H1 (cell line): Measurements from ENCODE around the gene SPCS1. TPM values are rescaled to one million over a fixed set of nuclear protein-coding genes. Genes with fewer than 3 reads are reported as not detected.

Source experiments
- CTCF ChIA-PET: fragments of 300-600 bp; sonication (Branson Sonifier 250); formaldehyde crosslinking; loops from one replicate; lab custom pipeline; 2021; ENCODE audit not compliant: partially characterized antibody; lab: Charles Lee
- POLR2A ChIA-PET: fragments of 300-600 bp; sonication (Branson Sonifier 250); formaldehyde crosslinking; loops from one replicate; lab custom pipeline; 2021; ENCODE audit warnings: inconsistent platforms; ENCODE audit not compliant: partially characterized antibody; lab: Charles Lee
- DNase-seq, 2 experiments: peaks; one replicate each; pipeline versions ENCODE4 v3.0.0 to v3.0.0-alpha.2; 2010 to 2022; ENCODE audit warnings: low spot score in 2 of 2, low read depth in 1 of 2, mixed read lengths in 1 of 2
- FAIRE-seq: peaks from 2 replicates; lab custom pipeline; 2011; peaks lifted over from hg19 to GRCh38; lab: Jason Lieb, UNC
- H2AFZ ChIP-seq: 2 replicates; pipeline ENCODE4 v1.8.1; 2012; ENCODE audit warnings: low read length, inconsistent platforms
- H2AK5ac ChIP-seq: 2 replicates; pipeline ENCODE4 v1.6.1; 2013; ENCODE audit warnings: low read depth, low read length
- H2BK120ac ChIP-seq: replicated peaks from 2 replicates; pipeline ENCODE3; 2013; ENCODE audit warnings: low read depth, low read length, inconsistent platforms
- H2BK12ac ChIP-seq: 2 replicates; pipeline ENCODE4 v1.6.1; 2013; ENCODE audit warnings: low read depth, low read length
- H2BK15ac ChIP-seq: 2 replicates; pipeline ENCODE4 v1.6.1; 2013; ENCODE audit warnings: low read length
- H2BK20ac ChIP-seq: 2 replicates; pipeline ENCODE4 v1.6.1; 2013; ENCODE audit warnings: low read length
- H2BK5ac ChIP-seq: 2 replicates; pipeline ENCODE4 v1.6.1; 2013; ENCODE audit warnings: low read depth, low read length
- H3K14ac ChIP-seq: 2 replicates; pipeline ENCODE4 v1.6.1; 2013; ENCODE audit warnings: inconsistent platforms; ENCODE audit not compliant: insufficient read length
- H3K18ac ChIP-seq: 2 replicates; pipeline ENCODE4 v1.6.1; 2013; ENCODE audit warnings: low read length; ENCODE audit errors: extremely low read depth
- H3K23ac ChIP-seq: 2 replicates; pipeline ENCODE4 v1.6.1; 2013; ENCODE audit warnings: inconsistent platforms; ENCODE audit not compliant: insufficient read length
- H3K23me2 ChIP-seq: 2 replicates; pipeline ENCODE4 v1.6.1; 2013; ENCODE audit warnings: low read depth, low read length
- H3K27ac ChIP-seq: 2 replicates; pipeline ENCODE4 v1.6.1; 2011; ENCODE audit warnings: low read depth, low read length, inconsistent platforms
- H3K27me3 ChIP-seq, 4 experiments: replicated peaks in 1 of 4; 1 replicate in 1 of 4; 2 replicates in 3 of 4; pipeline versions ENCODE4 v1.6.1 to v1.8.1; 2011 to 2013; ENCODE audit warnings: low read length in 3 of 4, mild to moderate bottlenecking in 3 of 4, inconsistent platforms in 2 of 4, mixed read lengths in 2 of 4, moderate library complexity in 1 of 4; ENCODE audit not compliant: control insufficient read depth in 3 of 4, insufficient read depth in 3 of 4; ENCODE audit errors: extremely low read depth in 1 of 4
- H3K36me3 ChIP-seq, 4 experiments: 2 replicates each; pipeline versions ENCODE4 v1.6.1 to v1.8.1; 2011 to 2013; ENCODE audit warnings: mild to moderate bottlenecking in 4 of 4, low read length in 3 of 4, moderate library complexity in 2 of 4, control low read depth in 1 of 4, inconsistent platforms in 1 of 4; ENCODE audit not compliant: insufficient read depth in 4 of 4, control insufficient read depth in 2 of 4
- H3K4ac ChIP-seq: replicated peaks from 2 replicates; pipeline ENCODE3; 2013; ENCODE audit warnings: low read length, low read depth, mixed read lengths, inconsistent platforms; ENCODE audit not compliant: insufficient read length
- H3K4me1 ChIP-seq, 4 experiments: replicated peaks in 1 of 4; 1 replicate in 1 of 4; 2 replicates in 3 of 4; pipeline versions ENCODE4 v1.6.1 to v1.8.1; 2011 to 2013; ENCODE audit warnings: low read length in 3 of 4, inconsistent platforms in 2 of 4, mixed read lengths in 1 of 4; ENCODE audit not compliant: insufficient read depth in 4 of 4, control insufficient read depth in 3 of 4
- H3K4me2 ChIP-seq, 2 experiments: 2 replicates each; pipeline versions ENCODE4 v1.6.1 to v1.8.1; 2011 to 2013; ENCODE audit warnings: low read depth in 2 of 2, low read length in 2 of 2, control low read depth in 1 of 2, inconsistent platforms in 1 of 2, mild to moderate bottlenecking in 1 of 2; ENCODE audit not compliant: insufficient read depth in 1 of 2
- H3K4me3 ChIP-seq, 4 experiments: fragments of 200-600, 300-600 bp in 1 of 4; sonication (generic), shearing (Covaris generic), sonication (Bioruptor Twin) in 1 of 4; 2 replicates each; pipeline versions ENCODE4 v1.5.1 to v1.8.1; 2011 to 2016; ENCODE audit warnings: low read length in 4 of 4, low read depth in 3 of 4, control low read depth in 2 of 4, inconsistent platforms in 2 of 4, mild to moderate bottlenecking in 2 of 4, mixed read lengths in 1 of 4, moderate library complexity in 1 of 4; ENCODE audit not compliant: insufficient read depth in 2 of 4; ENCODE audit errors: extremely low read depth in 1 of 4
- H3K56ac ChIP-seq: replicated peaks from 2 replicates; pipeline ENCODE3; 2013; ENCODE audit warnings: low read depth, mild to moderate bottlenecking, mixed read lengths, low read length, inconsistent platforms; ENCODE audit not compliant: insufficient read length
- H3K79me1 ChIP-seq: 2 replicates; pipeline ENCODE4 v1.6.1; 2013; ENCODE audit warnings: low read depth, low read length, control low read depth
- H3K79me2 ChIP-seq, 2 experiments: 2 replicates each; pipeline versions ENCODE4 v1.6.1 to v1.8.1; 2012 to 2013; ENCODE audit warnings: low read length in 2 of 2, mild to moderate bottlenecking in 2 of 2, inconsistent platforms in 1 of 2; ENCODE audit not compliant: insufficient read depth in 2 of 2, control insufficient read depth in 1 of 2
- H3K9ac ChIP-seq, 4 experiments: replicated peaks in 1 of 4; 1 replicate in 1 of 4; 2 replicates in 3 of 4; pipeline versions ENCODE4 v1.6.1 to v1.8.1; 2011 to 2013; ENCODE audit warnings: low read depth in 3 of 4, low read length in 3 of 4, control low read depth in 2 of 4, mild to moderate bottlenecking in 2 of 4, moderate library complexity in 2 of 4, inconsistent platforms in 1 of 4; ENCODE audit errors: extremely low read depth in 1 of 4
- H3K9me3 ChIP-seq, 2 experiments: 2 replicates each; pipeline versions ENCODE4 v1.6.1 to v1.8.1; 2012 to 2013; ENCODE audit warnings: mild to moderate bottlenecking in 2 of 2, moderate library complexity in 2 of 2, control low read depth in 1 of 2, inconsistent platforms in 1 of 2, low read depth in 1 of 2, low read length in 1 of 2, mixed read lengths in 1 of 2; ENCODE audit not compliant: insufficient read depth in 2 of 2
- H4K20me1 ChIP-seq, 2 experiments: replicated peaks in 1 of 2; 2 replicates each; pipeline versions ENCODE3 to v1.8.1; 2011 to 2013; ENCODE audit warnings: inconsistent platforms in 2 of 2, low read length in 2 of 2, mild to moderate bottlenecking in 1 of 2; ENCODE audit not compliant: insufficient read depth in 2 of 2, control insufficient read depth in 1 of 2
- H4K5ac ChIP-seq: 2 replicates; pipeline ENCODE4 v1.6.1; 2013; ENCODE audit warnings: low read length, low read depth, mixed read lengths, inconsistent platforms; ENCODE audit not compliant: insufficient read length
- H4K8ac ChIP-seq: 2 replicates; pipeline ENCODE4 v1.8.0; 2013; ENCODE audit warnings: mild to moderate bottlenecking, moderate library complexity, low read length, inconsistent platforms; ENCODE audit not compliant: insufficient read depth; ENCODE audit errors: extremely low read depth
- H4K91ac ChIP-seq: replicated peaks from 2 replicates; pipeline ENCODE3; 2013; ENCODE audit warnings: low read length, mixed read lengths, inconsistent platforms; ENCODE audit not compliant: insufficient read length
- ASH2L ChIP-seq: fragments of 200-600, 300-600 bp; sonication (generic); IDR thresholded peaks from one replicate; pipeline ENCODE4 v1.7.1; 2017; ENCODE audit warnings: low read length
- RNF2 ChIP-seq: fragments of 200-900, 300-1000 bp; sonication (generic); IDR thresholded peaks from 2 replicates; pipeline ENCODE4 v1.7.1; 2016; ENCODE audit warnings: borderline replicate concordance, low read depth, mild to moderate bottlenecking, antibody characterized with exemption, low read length; ENCODE audit not compliant: poor library complexity, severe bottlenecking; ENCODE audit errors: missing control alignments
- SP1 ChIP-seq: IDR thresholded peaks from 2 replicates; pipeline ENCODE4 v1.6.1; 2011; ENCODE audit warnings: low read depth, low read length
- WGBS, 2 experiments: shearing (Covaris generic) in 1 of 2; methylation state at CpG; one replicate each; pipeline versions ENCODE4 v1.1.6 to v1.1.7; 2013 to 2015; ENCODE audit warnings: low lambda C conversion rate in 2 of 2, mixed read lengths in 2 of 2, inconsistent platforms in 1 of 2, low coverage in 1 of 2, missing lambda C conversion rate in 1 of 2; ENCODE audit not compliant: insufficient replicate concordance in 2 of 2, insufficient coverage in 1 of 2, insufficient read length in 1 of 2; ENCODE audit errors: extremely low coverage in 1 of 2, missing lambda C conversion rate in 1 of 2; 5-methylcytosine and 5-hydroxymethylcytosine counted together
- long read RNA-seq, 2 experiments: library from RNA in 1 of 2; library from capped mRNA in 1 of 2; stranded (forward); transcript quantifications; one replicate each; pipeline ENCODE4 v2.0.0, GENCODE V29; 2021; ENCODE audit warnings: inconsistent platforms in 1 of 2
- polyA minus RNA-seq, 3 experiments: library from RNA; depleted of rRNA, polyadenylated mRNA; stranded (reverse); fragments of >200 nt; gene quantifications; 1 replicate in 2 of 3; 2 replicates in 1 of 3; pipeline ENCODE4 v1.2.3, GENCODE V29; 2011
- polyA plus RNA-seq, 7 experiments: library from polyadenylated mRNA; depleted of rRNA in 3 of 7; stranded (reverse) in 5 of 7; unstranded in 2 of 7; fragments of >200 nt in 5 of 7; fragments of 200-250 nt in 2 of 7; gene quantifications; 1 replicate in 5 of 7; 2 replicates in 1 of 7; 4 replicates in 1 of 7; pipeline versions ENCODE4 v1.2.1 to v1.2.3, GENCODE V29; 2011 to 2013; ENCODE audit warnings: missing spikeins in 2 of 7, mixed read lengths in 2 of 7
- total RNA-seq: library from RNA; stranded (reverse); fragmentation: NEBNext Ultra II Directional; extraction: Animal tissue kit (Norgen Biotek cat#: 25700); gene quantifications from 2 replicates; pipeline ENCODE4 v1.2.1, GENCODE V29; 2021
- TF ChIP-seq, protein P1 (sequence below): IDR thresholded peaks from 2 replicates; pipeline ENCODE4 v1.6.1; 2011; ENCODE audit warnings: low read depth, mild to moderate bottlenecking, low read length; ENCODE audit not compliant: insufficient read depth
- TF ChIP-seq, protein P2 (sequence below): IDR thresholded peaks from 2 replicates; pipeline ENCODE4 v1.6.1; 2012; ENCODE audit warnings: inconsistent platforms

Gene SPCS1
- total RNA-seq (102 and 104 TPM in 2 replicates), polyA plus RNA-seq (2011; rRNA removed) (185 and 191 TPM in 2 replicates), polyA minus RNA-seq (2011; rRNA and poly(A)+ RNA removed) (44.5 and 44.8 TPM in 2 replicates)
- 116 TPM for polyA plus RNA-seq (2011; cell fraction: cytosol; rRNA removed)
- 41.6 TPM for polyA plus RNA-seq (2011; cell fraction: nucleus; rRNA removed)
- polyA plus RNA-seq (2012, experiment 1 of 2) = 101 to 107 TPM (median 105 TPM) in 4 replicates
- 190 TPM for polyA plus RNA-seq (2012, experiment 2 of 2)
- polyA plus RNA-seq (2013, experiment 1 of 2) = 160 TPM
- 193 TPM for polyA plus RNA-seq (2013, experiment 2 of 2)
- 84.5 TPM for polyA minus RNA-seq (2011; cell fraction: cytosol; rRNA and poly(A)+ RNA removed)
- polyA minus RNA-seq (2011; cell fraction: nucleus; rRNA and poly(A)+ RNA removed) = 26.5 TPM
- long read RNA-seq, experiment 1, full-length matches to known transcripts = 193 of 238 reads
- long read RNA-seq, experiment 1, partial matches to known transcripts = 19 of 238 reads
- long read RNA-seq, experiment 1, other reads (novel, unspliced or antisense) = 26 of 238 reads
- long read RNA-seq, experiment 2, full-length matches to known transcripts = 148 of 158 reads
- long read RNA-seq, experiment 2, partial matches to known transcripts = 5 of 158 reads
- long read RNA-seq, experiment 2, other reads (novel, unspliced or antisense) = 5 of 158 reads

DNA sequence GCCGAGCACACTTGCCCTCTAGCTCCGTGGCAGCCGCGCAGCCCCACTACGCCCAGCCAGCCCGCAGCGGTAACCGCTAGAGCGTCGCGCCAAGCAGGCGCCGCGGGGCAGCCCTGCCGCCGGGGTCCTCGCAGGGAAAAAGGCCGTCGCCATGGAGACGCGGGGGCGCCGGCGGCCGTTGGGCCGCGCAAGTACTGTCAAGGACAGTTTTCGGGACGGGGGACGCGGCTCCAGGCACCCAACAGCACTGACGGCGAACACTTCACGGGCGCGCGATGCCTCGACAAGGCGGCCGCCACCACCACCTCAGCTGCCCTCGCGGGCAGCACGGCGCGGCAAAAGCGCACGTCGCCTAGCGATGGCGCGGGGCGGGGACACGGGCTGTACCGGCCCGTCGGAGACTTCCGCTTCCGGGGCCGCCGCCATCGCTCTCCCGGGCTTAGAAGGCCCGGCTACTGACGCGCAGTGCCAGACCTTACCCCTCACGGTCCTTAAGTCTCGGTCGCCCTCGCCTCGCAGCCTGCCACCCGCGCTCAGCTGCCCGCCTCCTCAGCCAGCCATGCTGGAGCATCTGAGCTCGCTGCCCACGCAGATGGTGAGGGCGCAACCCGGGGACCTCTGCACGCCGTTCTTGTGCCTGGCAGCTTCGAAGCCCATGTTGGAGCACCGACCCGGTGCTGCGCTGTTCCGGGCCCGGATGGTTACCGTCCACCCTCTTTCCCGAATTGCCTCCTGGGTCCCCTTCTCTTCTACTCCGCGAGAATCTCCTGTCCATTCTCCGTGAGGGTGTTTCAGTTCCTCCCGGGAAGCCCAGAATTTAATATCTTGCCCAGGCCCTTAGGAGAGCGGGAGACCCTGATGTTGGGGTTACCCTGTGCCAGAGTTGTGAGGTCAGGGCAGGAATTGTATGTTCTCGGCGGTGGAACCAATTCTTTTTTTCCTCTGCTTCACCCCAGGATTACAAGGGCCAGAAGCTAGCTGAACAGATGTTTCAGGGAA, at the start of gene SPCS1, which contains the start of gene GLT8D1:
TSS of gene SPCS1 (plus strand) at position 419 of the 999 bp plus-strand sequence. CDS start at position 560, 141 bp downstream.
TSS of gene GLT8D1 (minus strand) at position 104 of the 999 bp plus-strand sequence. CDS start 5,331 bp downstream, outside the sequence.
- Histone ChIP-seq H2BK120ac (no peak within 1 kb of the TSS), H4K5ac (peak within 1 kb of the TSS; percentile 82), H2BK12ac (no peak within 1 kb of the TSS), H3K4me1 (peaks cover 0 to 5% (median 2%) of the 10 kb centered on the region in 4 experiments; a peak in 5 of 7 replicates), H4K91ac (peak within 1 kb of the TSS; percentile 91), H3K4me3 (peak within 1 kb of the TSS; percentile 70 to 93 (median 82)), H3K56ac (peak within 1 kb of the TSS; percentile 77), H4K20me1 (no peaks in the 10 kb centered on the region), H4K8ac (peak within 1 kb of the TSS; percentile 92), H3K36me3 (peaks cover 0 to 9% (median 1%) of the 10 kb centered on the region in 4 experiments; a peak in 3 of 8 replicates), H3K23me2 (peaks cover 13% of the 10 kb centered on the region), H3K27ac (peak within 1 kb of the TSS; percentile 70), H2BK20ac (no peak within 1 kb of the TSS), H2BK5ac (peak within 1 kb of the TSS; percentile 88), H2AFZ (peak within 1 kb of the TSS; percentile 93; the same call in 1 of the 2 replicates), H3K79me2 (peaks cover 0 to 34% of the 10 kb centered on the region in 2 experiments; a peak in 2 of 4 replicates), H3K23ac (no peak within 1 kb of the TSS), H3K79me1 (peaks cover 8% of the 10 kb centered on the region), H3K4ac (peak within 1 kb of the TSS; percentile 91), H3K27me3 (no peaks in the 10 kb centered on the region), H3K9ac (peak within 1 kb of the TSS; percentile 55 to 85 (median 68)), H2AK5ac (no peak within 1 kb of the TSS; the same call in 1 of the 2 replicates), H3K9me3 (no peaks in the 10 kb centered on the region), H3K4me2 (peak within 1 kb of the TSS; percentile 94 to 99), H3K14ac (no peak within 1 kb of the TSS), H2BK15ac (peak within 1 kb of the TSS; percentile 46; the same call in 1 of the 2 replicates), H3K18ac (peak within 1 kb of the TSS; percentile 97)
- ChIA-PET CTCF (interaction anchor here (1.0 kb wide), 1 partner anchor 9 kb away, joined by 3 read pairs; no protein-coding TSS in a partner anchor), POLR2A (interaction anchor here (0.6 to 18.8 kb wide), 6 partner anchors 10 to 337 kb away, joined by 3 to 347 read pairs (median 5); partner anchors contain the start of genes GNL3 and PBRM1)
- peak in 1 of 2 experiments; percentile 90 for DNase-seq
- FAIRE-seq = no peak
- 3% methylated on average over 94 of the region's 94 CpGs; no CpG with 5 or more reads in 1 of the 2 experiments for WGBS, 2 experiments
- TF ChIP-seq RNF2 = no peak
- TF ChIP-seq ASH2L = peak; percentile 96
- no peak for TF ChIP-seq SP1
- TF ChIP-seq, protein P1, sequence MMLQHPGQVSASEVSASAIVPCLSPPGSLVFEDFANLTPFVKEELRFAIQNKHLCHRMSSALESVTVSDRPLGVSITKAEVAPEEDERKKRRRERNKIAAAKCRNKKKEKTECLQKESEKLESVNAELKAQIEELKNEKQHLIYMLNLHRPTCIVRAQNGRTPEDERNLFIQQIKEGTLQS = no peak
- TF ChIP-seq, protein P2, sequence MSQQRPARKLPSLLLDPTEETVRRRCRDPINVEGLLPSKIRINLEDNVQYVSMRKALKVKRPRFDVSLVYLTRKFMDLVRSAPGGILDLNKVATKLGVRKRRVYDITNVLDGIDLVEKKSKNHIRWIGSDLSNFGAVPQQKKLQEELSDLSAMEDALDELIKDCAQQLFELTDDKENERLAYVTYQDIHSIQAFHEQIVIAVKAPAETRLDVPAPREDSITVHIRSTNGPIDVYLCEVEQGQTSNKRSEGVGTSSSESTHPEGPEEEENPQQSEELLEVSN = peak; percentile 68; the same call in 1 of the 2 replicates
